H1 (cell line): ENCODE measurements around the gene MORC2. TPM values are rescaled to one million over a fixed set of nuclear protein-coding genes. Genes with fewer than 3 reads are reported as not detected.

Source experiments
- CTCF ChIA-PET: fragments of 300-600 bp; sonication (Branson Sonifier 250); formaldehyde crosslinking; loops from one replicate; lab custom pipeline; 2021; ENCODE audit not compliant: partially characterized antibody; lab: Charles Lee
- POLR2A ChIA-PET: fragments of 300-600 bp; sonication (Branson Sonifier 250); formaldehyde crosslinking; loops from one replicate; lab custom pipeline; 2021; ENCODE audit warnings: inconsistent platforms; ENCODE audit not compliant: partially characterized antibody; lab: Charles Lee
- DNase-seq, 2 experiments: peaks; one replicate each; pipeline versions ENCODE4 v3.0.0 to v3.0.0-alpha.2; 2010 to 2022; ENCODE audit warnings: low spot score in 2 of 2, low read depth in 1 of 2, mixed read lengths in 1 of 2
- FAIRE-seq: peaks from 2 replicates; lab custom pipeline; 2011; peaks lifted over from hg19 to GRCh38; lab: Jason Lieb, UNC
- H2AFZ ChIP-seq: 2 replicates; pipeline ENCODE4 v1.8.1; 2012; ENCODE audit warnings: low read length, inconsistent platforms
- H2AK5ac ChIP-seq: 2 replicates; pipeline ENCODE4 v1.6.1; 2013; ENCODE audit warnings: low read depth, low read length
- H2BK120ac ChIP-seq: replicated peaks from 2 replicates; pipeline ENCODE3; 2013; ENCODE audit warnings: low read depth, low read length, inconsistent platforms
- H2BK12ac ChIP-seq: 2 replicates; pipeline ENCODE4 v1.6.1; 2013; ENCODE audit warnings: low read depth, low read length
- H2BK15ac ChIP-seq: 2 replicates; pipeline ENCODE4 v1.6.1; 2013; ENCODE audit warnings: low read length
- H2BK20ac ChIP-seq: 2 replicates; pipeline ENCODE4 v1.6.1; 2013; ENCODE audit warnings: low read length
- H2BK5ac ChIP-seq: 2 replicates; pipeline ENCODE4 v1.6.1; 2013; ENCODE audit warnings: low read depth, low read length
- H3K14ac ChIP-seq: 2 replicates; pipeline ENCODE4 v1.6.1; 2013; ENCODE audit warnings: inconsistent platforms; ENCODE audit not compliant: insufficient read length
- H3K18ac ChIP-seq: 2 replicates; pipeline ENCODE4 v1.6.1; 2013; ENCODE audit warnings: low read length; ENCODE audit errors: extremely low read depth
- H3K23ac ChIP-seq: 2 replicates; pipeline ENCODE4 v1.6.1; 2013; ENCODE audit warnings: inconsistent platforms; ENCODE audit not compliant: insufficient read length
- H3K23me2 ChIP-seq: 2 replicates; pipeline ENCODE4 v1.6.1; 2013; ENCODE audit warnings: low read depth, low read length
- H3K27ac ChIP-seq: 2 replicates; pipeline ENCODE4 v1.6.1; 2011; ENCODE audit warnings: low read depth, low read length, inconsistent platforms
- H3K27me3 ChIP-seq, 4 experiments: replicated peaks in 1 of 4; 1 replicate in 1 of 4; 2 replicates in 3 of 4; pipeline versions ENCODE4 v1.6.1 to v1.8.1; 2011 to 2013; ENCODE audit warnings: low read length in 3 of 4, mild to moderate bottlenecking in 3 of 4, inconsistent platforms in 2 of 4, mixed read lengths in 2 of 4, moderate library complexity in 1 of 4; ENCODE audit not compliant: control insufficient read depth in 3 of 4, insufficient read depth in 3 of 4; ENCODE audit errors: extremely low read depth in 1 of 4
- H3K36me3 ChIP-seq, 4 experiments: 2 replicates each; pipeline versions ENCODE4 v1.6.1 to v1.8.1; 2011 to 2013; ENCODE audit warnings: mild to moderate bottlenecking in 4 of 4, low read length in 3 of 4, moderate library complexity in 2 of 4, control low read depth in 1 of 4, inconsistent platforms in 1 of 4; ENCODE audit not compliant: insufficient read depth in 4 of 4, control insufficient read depth in 2 of 4
- H3K4ac ChIP-seq: replicated peaks from 2 replicates; pipeline ENCODE3; 2013; ENCODE audit warnings: low read length, low read depth, mixed read lengths, inconsistent platforms; ENCODE audit not compliant: insufficient read length
- H3K4me1 ChIP-seq, 4 experiments: replicated peaks in 1 of 4; 1 replicate in 1 of 4; 2 replicates in 3 of 4; pipeline versions ENCODE4 v1.6.1 to v1.8.1; 2011 to 2013; ENCODE audit warnings: low read length in 3 of 4, inconsistent platforms in 2 of 4, mixed read lengths in 1 of 4; ENCODE audit not compliant: insufficient read depth in 4 of 4, control insufficient read depth in 3 of 4
- H3K4me2 ChIP-seq, 2 experiments: 2 replicates each; pipeline versions ENCODE4 v1.6.1 to v1.8.1; 2011 to 2013; ENCODE audit warnings: low read depth in 2 of 2, low read length in 2 of 2, control low read depth in 1 of 2, inconsistent platforms in 1 of 2, mild to moderate bottlenecking in 1 of 2; ENCODE audit not compliant: insufficient read depth in 1 of 2
- H3K4me3 ChIP-seq, 4 experiments: fragments of 200-600, 300-600 bp in 1 of 4; sonication (generic), shearing (Covaris generic), sonication (Bioruptor Twin) in 1 of 4; 2 replicates each; pipeline versions ENCODE4 v1.5.1 to v1.8.1; 2011 to 2016; ENCODE audit warnings: low read length in 4 of 4, low read depth in 3 of 4, control low read depth in 2 of 4, inconsistent platforms in 2 of 4, mild to moderate bottlenecking in 2 of 4, mixed read lengths in 1 of 4, moderate library complexity in 1 of 4; ENCODE audit not compliant: insufficient read depth in 2 of 4; ENCODE audit errors: extremely low read depth in 1 of 4
- H3K56ac ChIP-seq: replicated peaks from 2 replicates; pipeline ENCODE3; 2013; ENCODE audit warnings: low read depth, mild to moderate bottlenecking, mixed read lengths, low read length, inconsistent platforms; ENCODE audit not compliant: insufficient read length
- H3K79me1 ChIP-seq: 2 replicates; pipeline ENCODE4 v1.6.1; 2013; ENCODE audit warnings: low read depth, low read length, control low read depth
- H3K79me2 ChIP-seq, 2 experiments: 2 replicates each; pipeline versions ENCODE4 v1.6.1 to v1.8.1; 2012 to 2013; ENCODE audit warnings: low read length in 2 of 2, mild to moderate bottlenecking in 2 of 2, inconsistent platforms in 1 of 2; ENCODE audit not compliant: insufficient read depth in 2 of 2, control insufficient read depth in 1 of 2
- H3K9ac ChIP-seq, 4 experiments: replicated peaks in 1 of 4; 1 replicate in 1 of 4; 2 replicates in 3 of 4; pipeline versions ENCODE4 v1.6.1 to v1.8.1; 2011 to 2013; ENCODE audit warnings: low read depth in 3 of 4, low read length in 3 of 4, control low read depth in 2 of 4, mild to moderate bottlenecking in 2 of 4, moderate library complexity in 2 of 4, inconsistent platforms in 1 of 4; ENCODE audit errors: extremely low read depth in 1 of 4
- H3K9me3 ChIP-seq, 2 experiments: 2 replicates each; pipeline versions ENCODE4 v1.6.1 to v1.8.1; 2012 to 2013; ENCODE audit warnings: mild to moderate bottlenecking in 2 of 2, moderate library complexity in 2 of 2, control low read depth in 1 of 2, inconsistent platforms in 1 of 2, low read depth in 1 of 2, low read length in 1 of 2, mixed read lengths in 1 of 2; ENCODE audit not compliant: insufficient read depth in 2 of 2
- H4K20me1 ChIP-seq, 2 experiments: replicated peaks in 1 of 2; 2 replicates each; pipeline versions ENCODE3 to v1.8.1; 2011 to 2013; ENCODE audit warnings: inconsistent platforms in 2 of 2, low read length in 2 of 2, mild to moderate bottlenecking in 1 of 2; ENCODE audit not compliant: insufficient read depth in 2 of 2, control insufficient read depth in 1 of 2
- H4K5ac ChIP-seq: 2 replicates; pipeline ENCODE4 v1.6.1; 2013; ENCODE audit warnings: low read length, low read depth, mixed read lengths, inconsistent platforms; ENCODE audit not compliant: insufficient read length
- H4K8ac ChIP-seq: 2 replicates; pipeline ENCODE4 v1.8.0; 2013; ENCODE audit warnings: mild to moderate bottlenecking, moderate library complexity, low read length, inconsistent platforms; ENCODE audit not compliant: insufficient read depth; ENCODE audit errors: extremely low read depth
- H4K91ac ChIP-seq: replicated peaks from 2 replicates; pipeline ENCODE3; 2013; ENCODE audit warnings: low read length, mixed read lengths, inconsistent platforms; ENCODE audit not compliant: insufficient read length
- CEBPB ChIP-seq: IDR thresholded peaks from 2 replicates; pipeline ENCODE4 v1.6.1; 2012; ENCODE audit warnings: low read depth, low read length
- CHD1 ChIP-seq: IDR thresholded peaks from 2 replicates; pipeline ENCODE4 v1.6.1; 2012; ENCODE audit warnings: low read depth, low read length, improper control_type of control experiment
- E2F6 ChIP-seq: IDR thresholded peaks from 2 replicates; pipeline ENCODE4 v1.6.1; 2012; ENCODE audit warnings: inconsistent platforms
- EGR1 ChIP-seq: IDR thresholded peaks from 2 replicates; pipeline ENCODE4 v1.6.1; 2011; ENCODE audit warnings: low read depth, low read length, borderline replicate concordance
- KDM5A ChIP-seq: fragments of 200-600 bp; IDR thresholded peaks from 2 replicates; pipeline ENCODE4 v1.7.1; 2012; ENCODE audit warnings: mild to moderate bottlenecking, low read length, inconsistent platforms, mixed read lengths
- MAX ChIP-seq: IDR thresholded peaks from 2 replicates; pipeline ENCODE4 v1.6.1; 2012; ENCODE audit warnings: inconsistent platforms
- RFX5 ChIP-seq: IDR thresholded peaks from 2 replicates; pipeline ENCODE4 v1.6.1; 2011; ENCODE audit warnings: low read depth, low read length, improper control_type of control experiment, borderline replicate concordance
- SIN3A ChIP-seq, 2 experiments: IDR thresholded peaks in 1 of 2; conservative IDR thresholded peaks in 1 of 2; 2 replicates each; pipeline ENCODE4 v1.6.1; 2011 to 2012; ENCODE audit warnings: low read length in 2 of 2, improper control_type of control experiment in 1 of 2, low read depth in 1 of 2, mild to moderate bottlenecking in 1 of 2
- SIX5 ChIP-seq: IDR thresholded peaks from 2 replicates; pipeline ENCODE4 v1.6.1; 2011; ENCODE audit warnings: mild to moderate bottlenecking, low read depth, low read length
- TBP ChIP-seq: IDR thresholded peaks from 2 replicates; pipeline ENCODE4 v1.6.1; 2011; ENCODE audit warnings: low read depth, low read length, improper control_type of control experiment
- TCF12 ChIP-seq: IDR thresholded peaks from 2 replicates; pipeline ENCODE4 v1.6.1; 2011; ENCODE audit warnings: low read depth, mild to moderate bottlenecking, low read length
- USF2 ChIP-seq: IDR thresholded peaks from 2 replicates; pipeline ENCODE4 v1.6.1; 2011; ENCODE audit warnings: low read length, improper control_type of control experiment
- WGBS, 2 experiments: shearing (Covaris generic) in 1 of 2; methylation state at CpG; one replicate each; pipeline versions ENCODE4 v1.1.6 to v1.1.7; 2013 to 2015; ENCODE audit warnings: low lambda C conversion rate in 2 of 2, mixed read lengths in 2 of 2, inconsistent platforms in 1 of 2, low coverage in 1 of 2, missing lambda C conversion rate in 1 of 2; ENCODE audit not compliant: insufficient replicate concordance in 2 of 2, insufficient coverage in 1 of 2, insufficient read length in 1 of 2; ENCODE audit errors: extremely low coverage in 1 of 2, missing lambda C conversion rate in 1 of 2; 5-methylcytosine and 5-hydroxymethylcytosine counted together
- polyA plus RNA-seq, 7 experiments: library from polyadenylated mRNA; depleted of rRNA in 3 of 7; stranded (reverse) in 5 of 7; unstranded in 2 of 7; fragments of >200 nt in 5 of 7; fragments of 200-250 nt in 2 of 7; gene quantifications; 1 replicate in 5 of 7; 2 replicates in 1 of 7; 4 replicates in 1 of 7; pipeline versions ENCODE4 v1.2.1 to v1.2.3, GENCODE V29; 2011 to 2013; ENCODE audit warnings: missing spikeins in 2 of 7, mixed read lengths in 2 of 7
- total RNA-seq: library from RNA; stranded (reverse); fragmentation: NEBNext Ultra II Directional; extraction: Animal tissue kit (Norgen Biotek cat#: 25700); gene quantifications from 2 replicates; pipeline ENCODE4 v1.2.1, GENCODE V29; 2021

MORC2 gene
- total and polyA plus RNA-seq, 2 of the 8 experiments (the other 6 are each of a cell fraction or from before 2014, with no cell fraction given) = 15.4 to 68.0 TPM

- Histone ChIP-seq H3K56ac (no peak overlapping the region), H3K14ac (no peak overlapping the region), H4K8ac (no peak overlapping the region), H3K18ac (no peak overlapping the region), H3K4me3 (no peak overlapping the region), H3K4me1 (peaks cover 0 to 4% (median 2%) of the 10 kb centered on the region in 4 experiments; a peak in 3 of 7 replicates), H2BK20ac (no peak overlapping the region), H3K23ac (no peak overlapping the region), H3K23me2 (no peaks in the 10 kb centered on the region), H2BK12ac (no peak overlapping the region), H3K79me1 (no peaks in the 10 kb centered on the region), H2BK120ac (no peak overlapping the region), H3K27me3 (no peaks in the 10 kb centered on the region), H3K9ac (no peak overlapping the region), H3K27ac (no peak overlapping the region), H2AFZ (no peak overlapping the region), H2AK5ac (no peak overlapping the region), H3K9me3 (no peaks in the 10 kb centered on the region), H2BK5ac (no peak overlapping the region), H3K36me3 (peaks cover 0 to 4% (median 0%) of the 10 kb centered on the region in 4 experiments; a peak in 2 of 8 replicates), H3K4ac (no peak overlapping the region), H2BK15ac (no peak overlapping the region), H3K79me2 (no peaks in the 10 kb centered on the region), H4K5ac (no peak overlapping the region), H3K4me2 (no peak overlapping the region), H4K20me1 (peaks cover 0 to under 1% of the 10 kb centered on the region in 2 experiments), H4K91ac (no peak overlapping the region)
- ChIA-PET POLR2A (interaction anchor here (0.7 to 1.2 kb wide), 3 partner anchors 12 to 275 kb away, joined by 3 read pairs; no protein-coding TSS in a partner anchor), CTCF (interaction anchor here (1.1 to 3.5 kb wide), 10 partner anchors 9 to 315 kb away, joined by 3 to 12 read pairs (median 4); no protein-coding TSS in a partner anchor)
- FAIRE-seq (no peak), DNase-seq (no peak)
- 91% methylated on average over 9 of the region's 9 CpGs; no CpG with 5 or more reads in 1 of the 2 experiments for WGBS, 2 experiments
- TF ChIP-seq KDM5A = no peak
- TF ChIP-seq TCF12 = no peak
- TF ChIP-seq E2F6 = no peak
- no peak for TF ChIP-seq USF2
- TF ChIP-seq CHD1 = no peak
- TF ChIP-seq MAX = no peak
- TF ChIP-seq TBP = no peak
- TF ChIP-seq CEBPB = no peak
- TF ChIP-seq RFX5 = no peak
- no peak for TF ChIP-seq EGR1
- no peak for TF ChIP-seq SIN3A (conservative IDR thresholded peaks at IDR 0.05 in 1 of 2, IDR thresholded peaks at IDR 0.05 in 1 of 2; ENCODE audit: low read depth in 1 of 2, low read length in 2 of 2)
- no peak for TF ChIP-seq SIX5
Observed at GRCh38 chr22:30885591-30885990, 83.0 kb downstream of the MORC2 start.
